NCI-H1105 (cell line): ENCODE data around the gene CRYZ.
"Not testable (repeated sequence)": the region's sequence is repeated elsewhere in the genome, so short reads cannot be mapped to it uniquely, and the experiment has no call there.

Experiments
- DNase-seq: peaks from one replicate; lab custom pipeline; 2025; lab: John Stamatoyannopoulos, UW

Gene CRYZ

DNA sequence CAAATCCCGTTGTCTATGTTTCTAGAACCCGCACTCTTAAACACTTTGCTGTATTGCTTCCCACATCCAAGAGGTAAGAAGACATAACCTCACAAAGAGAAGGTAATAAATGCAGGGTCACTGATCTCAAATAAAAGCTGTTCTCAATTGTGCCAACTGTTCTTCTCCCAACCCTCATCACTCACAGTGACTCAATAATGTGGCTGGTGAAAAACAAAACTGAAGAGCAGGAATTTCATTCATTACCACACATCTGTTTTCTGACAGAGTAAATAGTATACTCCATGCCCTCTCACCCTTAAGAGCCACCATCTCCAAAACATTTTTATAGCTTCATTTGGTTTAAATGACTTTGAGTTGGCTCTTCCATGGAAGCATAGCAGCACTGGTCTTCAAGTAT, 53.0 kb downstream of the CRYZ start:
- no peak for DNase-seq

DNA sequence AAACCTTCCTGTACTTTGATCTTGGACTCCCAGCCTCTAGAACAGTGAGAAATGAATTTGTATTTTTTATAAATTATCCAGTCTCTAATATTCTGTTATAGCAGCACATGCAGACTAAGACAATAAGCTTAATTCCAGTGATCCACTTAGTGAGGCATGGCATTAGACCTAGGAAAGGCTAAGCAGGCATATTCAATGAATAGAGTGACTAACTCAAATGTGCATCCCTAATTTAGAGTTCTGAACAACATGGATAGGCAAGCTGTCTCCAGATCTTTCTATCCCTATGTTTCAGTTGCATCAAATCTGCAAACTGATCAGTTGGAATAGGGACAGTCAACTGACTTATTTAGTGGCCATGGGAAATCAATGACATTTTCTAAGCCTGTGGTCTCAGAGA, 54.9 kb downstream of the CRYZ start:
- no peak for DNase-seq

DNA sequence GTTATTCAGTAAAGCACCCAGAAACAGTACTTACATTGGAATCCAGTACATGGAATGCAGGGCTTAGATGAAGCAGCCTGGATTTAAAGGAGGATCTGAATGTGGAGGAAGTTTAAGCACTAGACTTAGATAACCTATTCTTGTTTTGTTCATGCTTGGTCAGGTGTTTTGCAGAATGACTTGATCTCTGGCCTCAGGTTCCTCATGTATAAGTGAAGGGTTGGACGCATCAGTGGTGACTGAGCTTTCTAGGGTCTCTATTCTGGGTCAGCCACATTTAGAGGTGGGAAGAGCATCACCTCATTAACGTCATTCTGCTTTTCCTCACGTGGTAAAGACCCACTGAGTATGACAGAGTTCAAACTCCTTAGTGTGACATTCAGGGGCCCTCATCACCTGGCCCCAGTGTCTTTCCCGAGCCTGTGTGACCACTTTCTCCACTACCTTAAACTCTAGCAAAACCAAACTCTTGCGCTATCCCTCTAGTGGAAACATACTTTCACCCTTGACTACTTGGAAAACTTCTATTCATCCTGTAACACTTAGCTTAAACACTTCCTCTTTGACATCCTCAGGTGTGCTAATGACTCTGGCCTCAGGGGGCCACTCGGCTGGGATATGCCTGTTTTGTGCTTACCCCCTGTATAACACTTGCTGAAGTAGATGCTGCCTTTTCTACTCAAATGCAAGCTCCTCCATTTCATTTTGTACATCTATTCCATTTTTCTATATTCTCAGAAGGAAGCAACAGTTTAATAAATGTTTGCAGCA, 58.4 kb downstream of the CRYZ start:
- no peak for DNase-seq

DNA sequence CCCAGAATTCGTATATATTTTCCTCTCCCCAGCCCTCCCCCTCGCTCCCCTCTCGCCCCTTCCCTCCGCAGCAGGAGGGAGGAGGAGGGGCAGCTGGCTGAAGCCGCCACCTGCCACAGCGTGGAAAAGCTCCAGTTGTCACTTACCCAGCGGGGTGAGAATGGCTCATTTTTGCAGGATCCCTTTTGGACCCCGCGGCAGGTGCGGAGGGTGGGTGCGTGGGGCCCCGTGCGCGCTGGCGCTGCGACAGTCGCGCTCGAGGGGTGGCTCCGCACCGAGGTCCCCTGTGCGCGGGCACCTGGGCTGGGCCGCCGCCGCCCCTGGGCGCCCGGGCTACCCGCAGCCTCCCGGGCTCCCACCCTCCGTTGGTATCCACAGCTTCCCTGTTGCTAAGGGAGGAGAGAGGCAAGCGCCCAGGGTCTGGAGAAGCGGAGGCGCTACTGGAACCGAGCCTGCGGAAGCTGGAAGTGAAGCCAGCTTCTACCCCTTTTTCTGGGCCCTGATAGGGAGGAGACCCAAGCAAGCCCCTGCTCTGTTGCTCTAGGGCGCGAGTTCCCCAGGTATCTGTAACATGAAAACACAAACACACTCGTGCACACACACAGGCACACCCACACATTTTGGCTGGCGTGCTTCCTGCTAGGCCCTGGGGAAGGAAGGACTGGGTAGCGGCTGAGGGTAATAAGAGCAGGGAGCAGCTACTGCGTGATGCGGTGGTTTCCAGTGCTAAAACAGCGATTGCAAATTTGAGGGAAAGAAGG, 59.3 kb downstream of the CRYZ start, which contains the start of gene ERICH3:
Gene ERICH3, minus strand, starts transcription at position 442 of the 761 bp plus-strand sequence. Its CDS starts 273 bp downstream, at position 169.
- DNase-seq: peak; percentile 23

DNA sequence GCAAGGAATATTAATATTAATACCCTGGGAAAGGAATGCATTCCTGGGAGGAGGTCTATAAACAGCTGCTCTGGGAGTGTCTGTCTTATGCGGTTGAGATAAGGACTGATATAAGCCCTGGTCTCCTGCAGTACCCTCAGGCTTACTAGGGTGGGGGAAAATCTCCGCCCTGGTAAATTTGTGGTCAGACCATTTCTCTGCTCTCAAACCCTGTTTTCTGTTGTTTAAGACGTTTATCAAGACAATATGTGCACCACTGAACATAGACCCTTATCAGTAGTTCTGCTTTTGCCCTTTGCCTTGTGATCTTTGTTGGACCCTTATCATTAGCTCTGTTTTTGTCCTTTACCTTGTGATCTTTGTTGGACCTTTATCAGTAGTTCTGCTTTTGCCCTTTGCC, 62.0 kb downstream of the CRYZ start:
- not testable (repeated sequence) for DNase-seq
